NCI-H2196 (cell line): Measurements from ENCODE around the gene SRRD.
A peak's percentile ranks its signal among the peaks of the same experiment; 100 is the strongest.
"Not testable (repeated sequence)": the region's sequence is repeated elsewhere in the genome, so short reads cannot be mapped to it uniquely, and the experiment has no call there.

Experiments used
- DNase-seq: peaks from one replicate; lab custom pipeline; 2025; ENCODE audit not compliant: unreplicated experiment; lab: John Stamatoyannopoulos, UW

The SRRD gene

GRCh38 chr22:26516503-26516902, 32.8 kb downstream of the SRRD start:
- DNase-seq = no peak

- no peak for DNase-seq
These were observed 33.8 kb downstream of the SRRD start for GRCh38 chr22:26517429-26517828.

GRCh38 chr22:26522012-26522411, 38.3 kb downstream of the SRRD start:
- no peak for DNase-seq

DNA sequence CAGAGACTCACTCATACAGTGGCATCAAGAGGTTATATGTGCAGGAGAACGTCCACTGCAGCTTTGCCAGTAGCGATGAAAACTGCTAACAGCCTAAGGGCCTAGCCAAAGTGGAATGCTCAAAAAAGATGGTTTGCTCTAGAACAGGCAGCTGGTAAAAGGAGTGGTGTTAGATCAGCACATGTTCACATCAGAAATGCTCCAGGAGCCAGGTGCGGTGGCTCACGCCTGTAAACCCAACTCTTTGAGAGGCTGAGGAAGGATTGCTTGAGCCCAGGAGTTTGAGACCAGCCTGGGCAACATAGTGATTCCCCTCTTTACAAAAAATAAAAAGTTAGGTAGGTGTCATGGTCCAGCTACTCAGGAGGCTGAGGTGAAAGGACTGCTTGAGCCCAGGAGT, 38.9 kb downstream of the SRRD start:
- no peak for DNase-seq

DNA sequence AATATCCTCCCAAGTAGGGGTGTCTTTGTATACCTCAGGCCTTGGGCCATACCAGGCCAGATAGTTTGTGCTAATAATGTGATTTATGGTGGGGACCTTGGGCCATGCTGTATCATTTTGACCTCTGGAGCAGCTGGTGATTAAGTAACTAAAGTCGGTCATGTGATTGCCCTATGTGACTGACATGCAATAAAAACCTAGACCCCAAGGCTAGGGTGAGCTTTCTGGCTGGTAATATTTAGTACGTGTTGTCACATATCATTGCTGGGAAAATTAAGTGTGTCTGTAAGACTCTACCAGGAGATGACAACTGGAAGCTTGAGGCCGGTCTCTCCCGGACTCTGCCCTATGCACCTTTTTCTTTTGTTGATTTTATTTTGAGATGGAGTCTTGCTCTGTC, 41.2 kb downstream of the SRRD start:
- no peak for DNase-seq

GRCh38 chr22:26525946-26526564, 42.4 kb downstream of the SRRD start:
- DNase-seq = no peak

DNA sequence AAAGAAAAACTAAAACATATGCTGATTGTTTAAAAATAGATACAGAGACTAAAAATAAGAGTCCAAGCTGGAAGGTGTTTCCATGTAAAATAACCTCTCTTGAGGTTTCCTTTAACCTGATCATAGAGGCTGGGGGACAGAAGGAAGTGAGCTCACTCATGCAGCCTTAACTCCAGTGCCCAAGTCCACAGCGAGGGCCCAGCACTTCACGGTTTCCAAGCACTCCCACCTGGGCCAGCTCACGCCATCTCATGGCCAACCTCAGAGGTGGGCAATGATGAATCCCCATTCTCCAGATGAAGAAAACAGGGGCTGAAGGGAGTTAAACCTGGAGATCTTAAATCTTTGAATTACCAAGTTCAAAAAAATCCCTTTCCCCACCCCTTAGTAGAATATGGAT, 43.5 kb downstream of the SRRD start:
- DNase-seq = no peak

DNA sequence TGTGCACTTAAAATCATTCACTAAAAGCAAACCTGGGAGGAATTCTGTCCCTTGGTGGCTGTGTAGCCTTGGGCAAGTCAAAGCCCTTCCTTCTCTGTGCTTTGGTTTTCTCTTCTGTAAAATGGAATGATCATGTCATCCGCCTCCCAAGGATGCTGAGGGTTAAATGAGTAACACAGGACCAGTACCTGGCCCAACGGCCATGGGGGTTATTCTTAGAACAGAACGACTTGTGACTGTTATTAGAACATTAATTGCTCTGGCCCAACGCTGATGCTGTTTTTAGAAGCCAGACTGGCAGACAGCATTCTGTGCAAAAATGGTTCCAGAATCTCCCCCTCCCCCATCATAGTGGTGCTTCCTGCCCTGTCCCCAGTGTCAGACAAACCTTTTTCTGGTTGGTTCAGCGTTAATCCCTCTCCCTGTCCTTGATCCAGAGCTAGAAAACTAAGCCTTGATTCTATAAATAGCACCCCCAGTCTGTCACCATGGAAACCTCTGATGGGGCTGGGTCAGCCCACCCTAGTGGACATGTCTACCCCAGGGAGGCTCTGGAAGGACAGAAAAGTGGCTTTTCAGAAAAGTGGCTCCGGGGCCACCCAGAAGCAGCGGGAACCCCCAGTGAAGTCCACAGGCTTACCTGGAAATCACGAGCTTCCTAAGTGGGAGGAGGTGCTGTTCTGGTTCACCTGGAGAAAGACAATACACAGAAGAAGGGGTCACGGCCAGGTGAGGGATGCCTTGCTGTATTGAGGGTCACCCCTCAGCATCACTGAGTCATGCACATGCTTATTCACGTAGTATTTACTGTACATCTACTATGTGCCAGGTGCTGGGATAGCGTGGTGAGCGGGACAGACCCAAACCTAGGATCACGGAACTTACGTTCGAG, 44.1 kb downstream of the SRRD start:
- no peak for DNase-seq

- DNase-seq = not testable (repeated sequence)
These were observed 44.8 kb downstream of the SRRD start for GRCh38 chr22:26528518-26528917.

DNA sequence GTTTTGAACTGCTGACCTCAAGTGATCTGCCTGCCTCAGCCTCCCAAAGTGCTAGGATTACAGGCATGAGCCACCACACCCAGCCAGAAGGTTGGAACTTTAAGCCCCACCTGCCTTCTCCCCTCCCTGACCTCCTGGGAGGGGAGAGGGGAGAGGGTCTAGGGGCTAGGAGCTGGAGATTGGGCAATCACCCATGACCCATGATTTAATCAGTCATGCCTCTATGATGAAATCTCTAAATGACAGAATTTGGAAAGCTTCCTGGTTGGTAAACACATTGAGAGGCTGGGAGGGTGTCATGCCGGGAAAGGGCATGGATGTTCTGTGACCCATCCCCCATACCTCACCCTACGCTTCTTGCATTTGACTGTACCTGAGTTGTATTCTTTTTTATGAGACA, 45.7 kb downstream of the SRRD start:
- DNase-seq = peak; percentile 79

- no peak for DNase-seq
These were observed 50.6 kb downstream of the SRRD start for GRCh38 chr22:26534171-26534855.

DNA sequence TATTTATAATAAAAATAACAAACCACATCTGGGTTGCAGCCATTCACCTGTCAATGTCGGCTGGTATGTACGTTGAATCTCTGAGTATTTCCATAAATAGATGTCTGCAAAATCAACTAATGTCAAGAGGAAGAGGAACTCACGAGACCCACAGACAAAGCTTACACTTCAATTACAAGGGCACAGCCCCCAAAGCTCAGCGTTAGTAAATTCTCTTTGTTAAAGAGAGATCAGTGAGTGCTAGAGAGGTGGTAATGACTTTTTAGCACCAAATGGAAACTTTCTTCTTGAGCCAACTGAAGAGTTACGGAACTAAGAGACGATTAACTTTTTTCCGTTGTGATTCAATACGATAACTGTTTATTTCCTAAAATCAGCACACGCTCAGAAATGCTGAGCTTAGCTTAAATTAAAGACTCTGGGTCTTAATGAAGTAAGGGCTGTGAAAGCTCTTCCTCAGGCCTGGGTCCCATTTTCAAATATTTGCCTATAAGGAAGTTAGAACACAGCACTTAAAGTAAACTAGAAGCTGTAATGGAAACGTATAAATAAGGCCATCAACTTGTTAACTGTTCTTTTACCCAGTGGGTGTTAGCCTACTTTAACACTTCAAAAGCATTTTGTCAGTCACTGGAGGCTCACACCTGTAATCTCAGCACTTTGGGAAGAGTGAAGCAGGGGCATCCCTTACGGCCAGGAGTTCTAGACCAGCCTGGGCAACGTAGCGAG, 51.4 kb downstream of the SRRD start:
- DNase-seq = no peak

DNA sequence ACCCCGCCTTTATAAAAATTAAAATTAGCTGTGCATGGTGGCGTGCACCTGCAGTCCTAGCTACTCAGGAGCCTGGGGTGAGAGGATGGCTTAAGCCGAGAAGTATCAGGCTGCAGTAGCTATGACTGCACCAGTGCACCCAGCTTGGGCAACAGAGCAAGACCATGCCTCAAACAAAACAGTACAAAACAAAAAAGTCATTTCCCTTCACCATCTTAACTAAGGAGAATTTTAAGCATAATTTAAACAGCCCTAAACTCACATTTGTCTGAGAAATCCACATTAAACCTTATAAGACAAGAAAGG, 51.9 kb downstream of the SRRD start:
- DNase-seq = no peak

DNA sequence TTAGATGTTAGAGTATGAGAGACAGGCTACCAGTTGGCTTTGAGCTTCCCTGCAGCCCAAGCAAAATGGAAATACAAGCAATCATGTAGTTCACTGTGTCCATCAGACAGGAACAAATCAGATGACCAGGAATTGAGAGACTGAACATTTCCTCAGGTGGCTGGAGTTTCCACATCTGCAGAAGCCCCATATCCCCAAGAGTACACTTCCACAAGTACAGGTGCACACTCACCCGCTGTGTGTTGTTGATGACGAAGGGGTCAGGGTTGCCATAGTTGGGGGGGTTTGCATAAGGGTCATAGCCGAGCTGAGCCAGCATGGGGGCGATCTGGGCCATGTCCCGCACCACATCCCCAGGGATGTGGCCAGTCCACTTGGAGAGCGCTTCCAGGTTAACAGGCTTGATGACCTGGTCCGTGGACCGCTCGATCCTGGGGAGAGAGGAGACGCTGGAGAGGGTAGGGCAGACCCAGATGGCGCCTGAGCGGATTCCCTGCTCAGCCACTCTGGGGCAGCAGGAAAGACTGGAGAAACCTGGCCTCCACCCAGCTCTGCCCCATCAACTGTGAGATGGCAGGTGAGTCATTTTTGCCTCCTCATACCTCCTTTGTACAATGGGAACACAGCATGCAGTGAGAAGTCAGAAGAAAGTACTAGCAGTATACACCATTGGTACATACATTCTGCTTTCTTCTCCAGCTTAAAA, 52.5 kb downstream of the SRRD start:
- DNase-seq = no peak

- no peak for DNase-seq
These were observed 53.1 kb downstream of the SRRD start for GRCh38 chr22:26536762-26537134.

DNA sequence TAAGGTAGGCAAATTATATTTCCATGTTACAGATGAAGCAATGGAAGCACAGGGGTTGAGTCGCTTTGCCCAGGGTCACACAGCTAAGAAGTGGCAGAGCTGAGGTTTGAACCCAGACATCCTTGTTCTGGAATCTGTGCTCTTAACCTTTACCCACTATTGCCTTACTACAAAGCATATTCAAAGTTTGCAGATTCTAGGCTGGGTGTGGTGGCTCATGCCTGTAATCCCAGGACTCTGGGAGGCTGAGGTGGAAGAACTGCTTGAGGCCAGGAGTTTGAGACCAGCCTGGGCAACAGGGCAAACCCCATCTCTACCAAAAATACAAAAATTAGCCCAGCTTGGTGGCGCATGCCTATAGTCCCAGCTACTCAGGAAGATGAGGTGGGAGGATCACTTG, 56.4 kb downstream of the SRRD start:
- no peak for DNase-seq

- no peak for DNase-seq
These were observed 57.6 kb downstream of the SRRD start for GRCh38 chr22:26541167-26541819.

DNA sequence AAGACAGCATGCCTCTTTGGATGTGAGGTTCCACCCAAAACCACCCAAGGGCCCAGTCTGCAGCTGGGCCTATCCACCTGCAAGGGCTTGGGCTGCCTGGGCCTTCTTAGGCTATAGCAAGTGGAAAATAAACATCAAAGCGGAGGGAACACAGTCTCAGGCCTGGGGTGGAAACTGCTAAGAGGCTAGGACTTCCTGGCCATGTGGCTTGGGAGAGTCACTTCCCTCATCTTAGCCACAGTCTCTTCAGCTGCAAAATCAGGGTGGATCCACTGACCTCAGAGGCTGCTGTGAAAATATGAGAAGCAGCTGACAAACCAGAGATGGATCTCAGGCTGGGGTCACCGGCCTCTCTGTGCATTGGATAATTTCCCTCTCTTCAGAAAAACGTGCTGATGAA, 59.2 kb downstream of the SRRD start:
- no peak for DNase-seq
